Measurements from ENCODE around the gene MSANTD2.

MSANTD2 gene

DNA sequence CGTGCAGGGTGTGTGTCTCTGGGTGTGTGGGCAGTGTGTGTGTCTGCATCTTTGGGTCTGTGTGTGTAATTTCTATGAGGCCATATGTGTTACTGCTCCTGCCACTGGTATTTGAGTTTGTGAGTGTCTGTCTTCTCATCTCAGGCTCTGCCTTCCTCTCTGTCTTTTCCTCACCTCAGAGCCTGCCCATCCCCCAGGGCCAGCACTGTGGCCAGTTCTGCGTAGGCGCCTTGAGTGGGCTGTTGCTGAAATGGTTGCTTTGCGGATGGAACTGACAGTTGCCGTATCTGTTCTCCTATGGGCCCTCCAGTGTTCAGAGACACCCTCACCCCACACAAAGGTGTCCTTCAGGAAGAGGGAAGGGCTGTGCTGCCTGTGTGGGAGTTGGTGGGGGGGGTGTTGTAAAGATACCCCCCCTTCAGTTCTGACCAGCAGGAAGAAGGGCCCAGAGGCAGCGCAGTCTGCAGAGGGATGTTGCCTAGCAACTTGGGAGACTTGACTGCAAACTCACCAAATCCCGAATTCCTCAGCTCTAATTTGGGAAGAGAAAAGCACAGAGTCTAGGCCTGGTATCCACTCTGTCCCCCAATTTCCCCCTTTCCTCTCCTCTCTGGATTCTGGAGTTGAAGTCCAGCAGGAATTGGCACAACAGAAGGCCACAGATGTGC lies 62.4 kb downstream of the MSANTD2 start:
- Histone ChIP-seq H3K36me3 (ENCODE audit: control insufficient read depth, low read depth, low read length) (no peaks in the 10 kb centered on the region), H3K9me3 (ENCODE audit: control insufficient read depth, low read depth, low read length) (no peaks in the 10 kb centered on the region), H3K4me3 (ENCODE audit: low read length) (no peak overlapping the region), H3K27ac (ENCODE audit: low read length) (no peak overlapping the region), H3K4me1 (ENCODE audit: control insufficient read depth, low read depth, low read length) (peaks cover 8% of the 10 kb centered on the region), H3K27me3 (ENCODE audit: control insufficient read depth, insufficient read depth, low read length) (peaks cover 73% of the 10 kb centered on the region), H3K9ac (ENCODE audit: low read length) (no peak overlapping the region)

DNA sequence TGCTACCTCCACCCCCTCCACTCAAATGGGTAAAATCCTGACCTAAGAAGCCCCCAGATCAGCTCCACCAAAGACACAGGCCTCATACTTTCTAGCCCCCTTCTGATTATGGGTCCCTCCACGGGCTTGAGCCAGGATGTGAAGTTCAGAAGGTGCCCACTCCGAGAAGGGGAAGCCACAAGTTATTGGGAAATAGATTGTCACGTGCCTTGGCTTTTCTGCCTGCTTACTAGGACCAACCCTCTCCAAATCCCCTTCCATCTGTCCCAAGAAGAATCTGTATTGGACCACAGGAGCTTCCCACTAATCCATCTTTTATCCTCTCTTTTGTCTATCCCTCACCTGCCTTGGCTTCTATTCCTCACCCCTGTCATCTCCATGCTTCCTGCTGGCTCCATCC lies 63.5 kb downstream of the MSANTD2 start:
- Histone ChIP-seq H3K36me3 (ENCODE audit: control insufficient read depth, low read depth, low read length) (no peaks in the 10 kb centered on the region), H3K9ac (ENCODE audit: low read length) (no peak overlapping the region), H3K4me1 (ENCODE audit: control insufficient read depth, low read depth, low read length) (peaks cover 8% of the 10 kb centered on the region), H3K27ac (ENCODE audit: low read length) (no peak overlapping the region), H3K27me3 (ENCODE audit: control insufficient read depth, insufficient read depth, low read length) (peaks cover 63% of the 10 kb centered on the region), H3K4me3 (ENCODE audit: low read length) (no peak overlapping the region), H3K9me3 (ENCODE audit: control insufficient read depth, low read depth, low read length) (no peaks in the 10 kb centered on the region)

DNA sequence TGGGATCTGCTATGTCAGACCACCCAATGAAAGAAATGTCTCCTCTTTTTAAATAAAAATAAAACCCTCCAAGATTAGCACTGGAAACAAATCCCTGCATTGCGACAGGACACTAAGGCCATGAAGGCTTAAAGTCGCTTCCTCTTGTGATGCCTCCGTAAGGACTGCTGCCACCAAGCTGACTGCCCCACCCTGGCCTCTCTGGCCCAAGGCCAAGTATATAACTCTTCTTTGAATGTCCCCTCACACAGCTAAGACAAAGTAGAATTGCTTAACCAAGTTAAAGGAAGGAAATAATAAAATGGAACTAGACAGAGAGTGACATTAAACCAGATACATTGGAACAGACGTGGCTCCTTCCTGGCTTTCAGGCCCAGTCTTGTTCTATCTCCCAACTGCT lies 68.0 kb downstream of the MSANTD2 start:
- H3K9me3 ChIP-seq (ENCODE audit: control insufficient read depth, low read depth, low read length) = no peaks in the 10 kb centered on the region
- no peak overlapping the region for H3K4me3 ChIP-seq (ENCODE audit: low read length)
- peaks cover 21% of the 10 kb centered on the region for H3K27me3 ChIP-seq (ENCODE audit: control insufficient read depth, insufficient read depth, low read length)
- no peaks in the 10 kb centered on the region for H3K4me1 ChIP-seq (ENCODE audit: control insufficient read depth, low read depth, low read length)
- H3K36me3 ChIP-seq (ENCODE audit: control insufficient read depth, low read depth, low read length) = no peaks in the 10 kb centered on the region
- H3K27ac ChIP-seq (ENCODE audit: low read length) = no peak overlapping the region
- no peak overlapping the region for H3K9ac ChIP-seq (ENCODE audit: low read length)

DNA sequence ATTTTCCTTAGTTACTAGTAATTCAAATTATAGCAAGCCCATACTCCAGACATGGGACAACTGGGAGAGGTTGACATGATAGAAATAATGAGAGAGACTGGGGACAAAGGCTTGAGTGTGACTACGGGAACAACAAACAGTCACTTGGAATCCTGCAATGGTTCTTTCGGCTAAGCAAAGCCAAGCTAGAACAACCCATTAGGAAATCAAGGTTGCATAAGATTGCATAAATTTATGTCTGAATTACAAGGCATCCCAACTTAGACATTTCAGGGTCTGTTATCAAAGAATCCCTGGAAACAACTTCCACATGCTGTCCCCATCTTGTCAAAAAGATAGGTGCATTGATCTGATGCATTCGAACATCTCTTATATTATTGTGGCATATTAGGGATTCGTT lies 70.6 kb downstream of the MSANTD2 start:
- Histone ChIP-seq H3K9me3 (ENCODE audit: control insufficient read depth, low read depth, low read length) (no peaks in the 10 kb centered on the region), H3K36me3 (ENCODE audit: control insufficient read depth, low read depth, low read length) (no peaks in the 10 kb centered on the region), H3K9ac (ENCODE audit: low read length) (no peak overlapping the region), H3K4me1 (ENCODE audit: control insufficient read depth, low read depth, low read length) (peaks cover 15% of the 10 kb centered on the region), H3K27ac (ENCODE audit: low read length) (no peak overlapping the region), H3K27me3 (ENCODE audit: control insufficient read depth, insufficient read depth, low read length) (peaks cover 12% of the 10 kb centered on the region), H3K4me3 (ENCODE audit: low read length) (no peak overlapping the region)

DNA sequence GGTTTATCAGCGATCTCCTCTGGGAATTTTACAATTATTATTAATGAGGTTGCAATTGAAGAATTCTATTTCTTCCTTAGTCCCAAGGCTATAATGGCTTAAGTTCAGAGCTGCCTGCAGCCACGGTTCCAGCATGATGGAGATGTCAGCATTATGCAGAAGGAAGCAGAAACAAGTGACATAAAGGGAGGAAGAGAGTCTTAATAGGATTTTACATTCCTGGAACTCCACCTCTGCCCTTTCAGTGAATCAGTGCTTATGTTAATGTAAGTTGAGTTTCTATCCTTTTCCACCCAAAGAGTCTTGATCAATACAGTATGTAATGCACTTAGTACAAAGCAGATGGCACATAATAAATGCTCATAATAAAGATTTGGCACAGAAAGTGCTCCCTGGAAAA lies 72.1 kb downstream of the MSANTD2 start:
- Histone ChIP-seq H3K4me3 (ENCODE audit: low read length) (no peak overlapping the region), H3K27ac (ENCODE audit: low read length) (no peak overlapping the region), H3K4me1 (ENCODE audit: control insufficient read depth, low read depth, low read length) (peaks cover 15% of the 10 kb centered on the region), H3K9ac (ENCODE audit: low read length) (no peak overlapping the region), H3K9me3 (ENCODE audit: control insufficient read depth, low read depth, low read length) (no peaks in the 10 kb centered on the region), H3K27me3 (ENCODE audit: control insufficient read depth, insufficient read depth, low read length) (peaks cover 24% of the 10 kb centered on the region), H3K36me3 (ENCODE audit: control insufficient read depth, low read depth, low read length) (no peaks in the 10 kb centered on the region)

DNA sequence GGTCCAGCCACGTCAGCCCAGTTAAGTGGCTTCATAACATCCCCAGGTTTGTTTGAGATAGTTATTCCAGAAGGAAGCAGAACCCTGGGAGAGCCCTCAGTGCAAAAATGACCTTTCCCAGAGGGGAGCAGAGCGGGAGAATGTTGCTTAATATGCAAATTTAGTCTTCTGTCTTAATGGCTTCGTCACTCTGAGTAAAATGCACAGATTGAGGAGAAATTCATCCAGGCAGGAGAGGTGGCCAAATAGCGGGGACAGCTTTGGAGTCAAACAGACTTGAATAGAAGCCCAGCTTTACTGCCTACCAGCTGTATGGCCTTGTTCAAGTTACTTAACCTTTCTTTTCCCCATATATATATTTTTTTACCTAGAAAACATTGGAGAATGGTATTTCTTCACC lies 72.7 kb downstream of the MSANTD2 start:
- no peak overlapping the region for H3K4me3 ChIP-seq (ENCODE audit: low read length)
- H3K9ac ChIP-seq (ENCODE audit: low read length) = no peak overlapping the region

DNA sequence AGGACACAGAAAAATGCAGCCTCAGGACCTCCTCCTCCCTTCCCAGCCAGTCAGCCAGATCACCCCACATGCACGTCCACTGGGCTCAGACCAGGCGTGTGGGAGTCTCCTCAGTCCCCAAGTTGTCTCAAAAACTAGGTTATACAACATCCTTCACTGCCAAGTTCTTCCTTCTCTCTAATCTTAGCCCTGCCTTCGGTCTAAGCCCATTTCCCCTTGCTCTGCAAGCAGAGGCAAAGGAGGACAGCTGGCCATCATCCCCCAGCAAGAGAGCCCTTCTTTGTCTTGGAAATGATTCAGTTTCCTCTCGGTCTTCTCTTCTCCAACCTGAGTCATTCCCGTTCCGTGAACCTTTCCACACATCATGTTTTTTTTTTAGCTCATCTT lies 74.5 kb downstream of the MSANTD2 start:
- Histone ChIP-seq H3K27ac (ENCODE audit: low read length) (no peak overlapping the region), H3K27me3 (ENCODE audit: control insufficient read depth, insufficient read depth, low read length) (peaks cover 48% of the 10 kb centered on the region), H3K9me3 (ENCODE audit: control insufficient read depth, low read depth, low read length) (no peaks in the 10 kb centered on the region), H3K36me3 (ENCODE audit: control insufficient read depth, low read depth, low read length) (no peaks in the 10 kb centered on the region), H3K9ac (ENCODE audit: low read length) (no peak overlapping the region), H3K4me3 (ENCODE audit: low read length) (peak overlapping the region; percentile 11), H3K4me1 (ENCODE audit: control insufficient read depth, low read depth, low read length) (peaks cover 15% of the 10 kb centered on the region)

More for the DNA sequence above, 72.7 kb downstream of the MSANTD2 start:
- Histone ChIP-seq H3K9me3 (ENCODE audit: control insufficient read depth, low read depth, low read length) (no peaks in the 10 kb centered on the region), H3K27me3 (ENCODE audit: control insufficient read depth, insufficient read depth, low read length) (peaks cover 31% of the 10 kb centered on the region), H3K27ac (ENCODE audit: low read length) (no peak overlapping the region), H3K4me1 (ENCODE audit: control insufficient read depth, low read depth, low read length) (peaks cover 15% of the 10 kb centered on the region), H3K36me3 (ENCODE audit: control insufficient read depth, low read depth, low read length) (no peaks in the 10 kb centered on the region)

DNA sequence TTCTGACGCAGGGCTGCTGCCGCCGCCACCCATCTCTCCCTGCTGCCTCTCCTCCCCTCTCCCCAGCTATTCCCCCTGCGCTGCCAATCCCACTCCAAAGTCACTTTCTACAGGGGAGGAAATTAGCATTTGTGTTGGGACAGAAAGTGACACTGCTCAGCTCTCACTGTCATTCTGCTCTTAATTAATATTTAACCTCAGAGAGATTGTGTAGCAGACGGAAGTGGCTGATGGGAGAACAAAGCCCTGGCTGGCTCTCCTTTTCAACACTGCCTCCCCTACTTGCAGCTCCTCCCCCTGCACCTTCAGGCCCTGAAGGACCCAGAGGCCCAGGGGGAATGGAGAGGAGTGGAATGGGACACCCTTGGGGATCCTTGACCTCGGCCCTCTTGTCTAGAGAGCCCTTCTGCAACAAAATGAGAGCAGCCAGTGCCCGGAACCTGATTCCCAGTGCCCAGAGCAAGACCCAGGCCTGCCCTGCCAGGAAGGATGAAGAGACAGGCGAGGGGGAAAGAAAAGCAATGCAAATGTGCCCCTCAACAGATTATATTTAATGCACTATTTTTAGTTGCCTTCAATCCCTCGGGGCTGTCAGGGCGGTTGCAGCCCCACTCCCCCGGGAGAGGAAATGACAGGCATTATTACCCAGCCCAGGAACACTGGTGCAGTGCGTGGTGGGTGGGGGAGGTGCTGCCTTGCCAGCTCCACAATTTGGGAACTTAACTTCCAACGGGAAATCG lies 75.1 kb downstream of the MSANTD2 start:
- H3K9me3 ChIP-seq (ENCODE audit: control insufficient read depth, low read depth, low read length) = no peaks in the 10 kb centered on the region
- no peak overlapping the region for H3K27ac ChIP-seq (ENCODE audit: low read length)
- H3K27me3 ChIP-seq (ENCODE audit: control insufficient read depth, insufficient read depth, low read length) = peaks cover 54% of the 10 kb centered on the region
- H3K4me1 ChIP-seq (ENCODE audit: control insufficient read depth, low read depth, low read length) = peaks cover 15% of the 10 kb centered on the region
- H3K4me3 ChIP-seq (ENCODE audit: low read length) = peak overlapping the region; percentile 11
- no peak overlapping the region for H3K9ac ChIP-seq (ENCODE audit: low read length)
- no peaks in the 10 kb centered on the region for H3K36me3 ChIP-seq (ENCODE audit: control insufficient read depth, low read depth, low read length)

DNA sequence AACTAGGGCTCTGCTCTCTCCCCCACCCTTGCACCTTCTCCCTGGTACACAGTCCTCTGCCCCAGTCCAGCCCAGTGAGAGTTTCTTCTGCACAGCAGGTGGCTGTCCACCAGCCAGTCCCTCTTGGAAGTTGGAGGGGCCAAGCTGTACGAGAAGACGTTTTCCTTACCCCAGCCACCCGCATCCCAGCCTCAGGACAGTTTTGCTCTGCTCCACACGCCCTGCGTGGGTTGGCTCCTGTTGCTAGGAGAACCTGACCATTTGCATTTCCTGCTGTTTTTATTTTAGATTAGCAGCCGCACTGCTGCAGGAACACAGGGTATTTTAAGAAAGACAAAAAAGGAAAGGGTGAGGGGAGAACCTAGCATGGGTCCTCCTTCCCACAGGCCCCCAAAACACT lies 78.0 kb downstream of the MSANTD2 start:
- H3K4me3 ChIP-seq (ENCODE audit: low read length) = no peak overlapping the region
- no peak overlapping the region for H3K9ac ChIP-seq (ENCODE audit: low read length)
- H3K27me3 ChIP-seq (ENCODE audit: control insufficient read depth, insufficient read depth, low read length) = peaks cover 84% of the 10 kb centered on the region
- no peak overlapping the region for H3K27ac ChIP-seq (ENCODE audit: low read length)
- H3K4me1 ChIP-seq (ENCODE audit: control insufficient read depth, low read depth, low read length) = peaks cover 31% of the 10 kb centered on the region
- no peaks in the 10 kb centered on the region for H3K9me3 ChIP-seq (ENCODE audit: control insufficient read depth, low read depth, low read length)
- H3K36me3 ChIP-seq (ENCODE audit: control insufficient read depth, low read depth, low read length) = no peaks in the 10 kb centered on the region

DNA sequence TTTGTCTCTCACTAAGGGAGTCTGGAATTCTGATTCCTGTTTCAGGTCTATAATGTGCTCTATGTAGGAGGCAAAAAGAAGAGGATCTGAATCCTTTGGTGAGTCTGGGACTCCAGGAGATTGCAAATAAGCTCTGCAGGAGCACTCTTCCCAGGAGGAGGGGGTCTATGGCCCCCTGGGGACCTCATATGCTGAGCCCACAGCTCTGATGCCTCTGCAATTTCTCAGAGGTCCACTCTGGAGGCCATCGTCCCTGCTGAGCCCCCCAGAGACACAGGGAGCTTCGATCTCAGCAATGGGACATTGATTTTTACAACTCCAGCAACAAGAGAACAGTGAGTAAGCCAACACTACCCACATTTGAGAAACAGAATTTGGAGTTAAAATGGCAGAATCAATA lies 80.7 kb downstream of the MSANTD2 start:
- Histone ChIP-seq H3K27ac (ENCODE audit: low read length) (no peak overlapping the region), H3K36me3 (ENCODE audit: control insufficient read depth, low read depth, low read length) (no peaks in the 10 kb centered on the region), H3K4me3 (ENCODE audit: low read length) (no peak overlapping the region), H3K4me1 (ENCODE audit: control insufficient read depth, low read depth, low read length) (peaks cover 16% of the 10 kb centered on the region), H3K27me3 (ENCODE audit: control insufficient read depth, insufficient read depth, low read length) (peaks cover 100% of the 10 kb centered on the region), H3K9me3 (ENCODE audit: control insufficient read depth, low read depth, low read length) (no peaks in the 10 kb centered on the region), H3K9ac (ENCODE audit: low read length) (no peak overlapping the region)

DNA sequence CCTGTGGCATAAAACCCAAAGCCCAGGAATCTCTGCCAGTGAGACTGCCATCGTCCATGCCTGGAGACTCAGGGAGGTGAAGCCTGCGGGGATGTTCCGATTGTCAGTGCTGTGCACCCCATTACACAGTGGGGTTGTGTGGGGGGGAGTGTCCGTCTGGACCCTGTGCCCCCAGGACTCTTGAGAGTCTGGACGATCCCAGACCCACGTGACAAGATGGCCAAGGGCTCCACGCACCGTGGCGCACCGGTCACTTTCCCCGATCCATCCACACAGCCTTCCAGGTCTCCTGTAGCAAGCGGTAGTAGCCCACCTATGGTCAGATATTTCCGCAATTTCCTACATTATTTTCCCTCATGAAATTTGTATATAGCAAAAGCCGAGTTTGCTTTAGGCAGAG lies 81.4 kb downstream of the MSANTD2 start:
- H3K9ac ChIP-seq (ENCODE audit: low read length) = no peak overlapping the region
- peak overlapping the region; percentile 58 for H3K4me3 ChIP-seq (ENCODE audit: low read length)
- H3K27me3 ChIP-seq (ENCODE audit: control insufficient read depth, insufficient read depth, low read length) = peaks cover 94% of the 10 kb centered on the region

More for the DNA sequence above, 81.4 kb downstream of the MSANTD2 start:
- no peaks in the 10 kb centered on the region for H3K36me3 ChIP-seq (ENCODE audit: control insufficient read depth, low read depth, low read length)
- H3K27ac ChIP-seq (ENCODE audit: low read length) = no peak overlapping the region
- H3K4me1 ChIP-seq (ENCODE audit: control insufficient read depth, low read depth, low read length) = peaks cover 16% of the 10 kb centered on the region
- H3K9me3 ChIP-seq (ENCODE audit: control insufficient read depth, low read depth, low read length) = no peaks in the 10 kb centered on the region
